AG10803 (cell line): ENCODE results near the gene DNASE1L2.
"Not testable (repeated sequence)": the region's sequence is repeated elsewhere in the genome, so short reads cannot be mapped to it uniquely, and the experiment has no call there.

Experiments
- DNase-seq: peaks from one replicate; pipeline ENCODE4 v3.0.0; 2010; ENCODE audit warnings: low read depth
- H3K4me3 ChIP-seq: 2 replicates; pipeline ENCODE4 v1.5.1; 2011; ENCODE audit warnings: mild to moderate bottlenecking, low read length, control low read depth
- TF ChIP-seq, protein P1 (sequence below): conservative IDR thresholded peaks from 2 replicates; pipeline ENCODE4 v1.5.1; 2011; ENCODE audit warnings: mild to moderate bottlenecking, low read length, control low read depth, inconsistent platforms

Gene DNASE1L2

DNA sequence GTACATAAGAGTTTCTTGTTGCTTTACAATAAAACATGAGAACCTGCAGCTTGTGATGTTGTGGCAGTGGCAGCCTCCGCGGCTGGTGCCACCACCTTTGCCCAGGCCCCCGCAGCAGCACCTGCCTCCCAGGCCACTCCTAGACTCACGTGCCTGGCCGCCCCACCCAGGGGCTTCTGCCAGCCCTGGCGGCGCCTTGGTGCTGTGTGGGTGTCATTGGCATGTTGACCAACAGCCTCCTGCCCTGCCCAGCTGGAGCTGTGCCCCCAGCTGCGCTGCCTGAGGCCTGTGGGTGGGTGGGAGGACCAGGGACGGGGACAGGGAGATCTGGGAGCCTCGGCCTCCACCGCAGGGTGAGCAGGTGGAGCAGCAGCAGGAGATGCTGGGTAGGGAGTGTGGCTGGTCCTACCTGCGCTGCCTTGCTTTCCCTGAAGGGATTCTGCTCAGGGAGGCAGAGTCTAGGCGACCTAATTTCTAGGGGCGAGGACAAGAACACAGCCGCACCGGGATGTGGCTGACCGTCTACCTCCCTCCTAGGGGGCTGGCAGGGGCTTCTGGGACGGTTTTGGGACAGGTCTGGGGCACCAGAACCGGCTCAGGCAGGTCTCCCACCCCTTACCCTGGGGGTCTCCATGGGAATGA lies 428 bp upstream of the DNASE1L2 start:
- TF ChIP-seq, protein P1, sequence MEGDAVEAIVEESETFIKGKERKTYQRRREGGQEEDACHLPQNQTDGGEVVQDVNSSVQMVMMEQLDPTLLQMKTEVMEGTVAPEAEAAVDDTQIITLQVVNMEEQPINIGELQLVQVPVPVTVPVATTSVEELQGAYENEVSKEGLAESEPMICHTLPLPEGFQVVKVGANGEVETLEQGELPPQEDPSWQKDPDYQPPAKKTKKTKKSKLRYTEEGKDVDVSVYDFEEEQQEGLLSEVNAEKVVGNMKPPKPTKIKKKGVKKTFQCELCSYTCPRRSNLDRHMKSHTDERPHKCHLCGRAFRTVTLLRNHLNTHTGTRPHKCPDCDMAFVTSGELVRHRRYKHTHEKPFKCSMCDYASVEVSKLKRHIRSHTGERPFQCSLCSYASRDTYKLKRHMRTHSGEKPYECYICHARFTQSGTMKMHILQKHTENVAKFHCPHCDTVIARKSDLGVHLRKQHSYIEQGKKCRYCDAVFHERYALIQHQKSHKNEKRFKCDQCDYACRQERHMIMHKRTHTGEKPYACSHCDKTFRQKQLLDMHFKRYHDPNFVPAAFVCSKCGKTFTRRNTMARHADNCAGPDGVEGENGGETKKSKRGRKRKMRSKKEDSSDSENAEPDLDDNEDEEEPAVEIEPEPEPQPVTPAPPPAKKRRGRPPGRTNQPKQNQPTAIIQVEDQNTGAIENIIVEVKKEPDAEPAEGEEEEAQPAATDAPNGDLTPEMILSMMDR: no peak
- no peak overlapping the region for H3K4me3 ChIP-seq
- no peak for DNase-seq

DNA sequence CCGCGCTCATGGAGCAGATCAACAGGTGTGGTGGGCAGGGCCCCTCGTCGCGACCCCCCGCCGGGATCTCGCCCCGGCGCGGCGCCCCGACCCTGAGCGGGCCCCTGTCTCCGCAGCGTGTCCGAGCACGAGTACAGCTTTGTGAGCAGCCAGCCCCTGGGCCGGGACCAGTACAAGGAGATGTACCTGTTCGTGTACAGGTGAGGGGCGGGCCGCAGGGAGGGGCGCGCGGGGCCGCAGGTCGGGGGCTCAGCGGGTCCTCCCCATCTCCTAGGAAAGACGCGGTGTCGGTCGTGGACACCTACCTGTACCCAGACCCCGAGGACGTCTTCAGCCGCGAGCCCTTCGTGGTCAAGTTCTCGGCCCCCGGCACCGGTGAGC lies 848 bp downstream of the DNASE1L2 start:
- no peak overlapping the region; the same call in 1 of the 2 replicates for H3K4me3 ChIP-seq
- no peak for DNase-seq
- TF ChIP-seq, protein P1: no peak

DNA sequence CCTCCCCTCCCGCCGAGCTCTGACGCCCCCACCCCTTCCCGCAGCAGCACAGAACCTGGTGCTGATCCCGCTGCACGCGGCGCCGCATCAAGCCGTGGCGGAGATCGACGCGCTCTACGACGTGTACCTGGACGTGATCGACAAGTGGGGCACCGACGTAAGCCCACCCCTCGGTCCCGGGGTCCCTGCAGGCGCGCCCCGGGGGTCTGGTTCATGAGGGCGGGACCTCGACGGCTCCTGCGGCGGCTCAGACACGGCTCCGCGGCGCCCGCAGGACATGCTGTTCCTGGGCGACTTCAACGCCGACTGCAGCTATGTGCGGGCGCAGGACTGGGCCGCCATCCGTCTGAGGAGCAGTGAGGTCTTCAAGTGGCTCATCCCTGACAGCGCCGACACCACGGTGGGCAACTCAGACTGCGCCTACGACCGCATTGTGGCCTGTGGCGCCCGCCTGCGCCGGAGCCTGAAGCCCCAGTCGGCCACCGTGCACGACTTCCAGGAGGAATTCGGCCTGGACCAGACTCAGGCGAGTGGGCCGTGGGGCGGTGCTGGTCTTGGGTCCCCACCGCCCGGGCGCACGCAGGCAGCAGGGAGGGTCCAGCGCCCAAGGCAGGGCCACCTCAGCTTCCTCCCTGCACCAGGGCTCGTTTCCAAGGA lies 1.4 kb downstream of the DNASE1L2 start:
- TF ChIP-seq, protein P1: no peak
- no peak overlapping the region for H3K4me3 ChIP-seq
- DNase-seq: no peak

DNA sequence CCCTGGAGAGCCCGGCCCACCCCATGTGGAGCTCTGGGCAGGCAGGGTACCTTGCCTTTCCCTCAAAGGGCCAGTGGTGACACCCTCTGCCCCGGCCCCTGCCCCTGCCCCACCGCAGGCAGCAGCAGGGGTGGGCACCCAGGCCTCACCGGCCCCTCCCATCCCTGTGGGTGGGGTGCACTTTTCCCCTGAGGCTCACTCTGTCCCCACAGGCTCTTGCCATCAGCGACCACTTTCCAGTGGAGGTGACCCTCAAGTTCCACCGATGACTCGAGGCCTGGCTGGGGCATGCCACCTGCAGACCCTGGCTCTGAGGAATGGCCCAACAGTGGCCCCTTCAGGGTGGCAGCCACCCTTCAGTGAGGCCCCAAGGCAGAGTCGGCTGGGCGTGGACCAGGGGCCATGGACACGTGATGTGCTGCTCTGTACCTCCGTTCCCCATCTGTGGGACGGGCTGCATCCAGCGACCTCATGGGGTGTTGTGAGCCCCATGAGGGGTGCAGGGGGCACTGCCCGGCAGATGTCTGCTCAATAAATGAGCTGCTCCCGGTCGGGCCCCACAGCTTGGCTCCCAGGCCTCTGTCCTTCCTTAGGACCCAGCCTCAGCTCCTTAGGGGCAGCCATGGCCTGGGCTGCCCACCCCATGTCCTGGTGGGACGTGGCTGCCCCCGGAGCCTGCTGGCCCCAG lies 2.0 kb downstream of the DNASE1L2 start:
- TF ChIP-seq, protein P1: no peak
- no peak overlapping the region for H3K4me3 ChIP-seq
- no peak for DNase-seq

DNA sequence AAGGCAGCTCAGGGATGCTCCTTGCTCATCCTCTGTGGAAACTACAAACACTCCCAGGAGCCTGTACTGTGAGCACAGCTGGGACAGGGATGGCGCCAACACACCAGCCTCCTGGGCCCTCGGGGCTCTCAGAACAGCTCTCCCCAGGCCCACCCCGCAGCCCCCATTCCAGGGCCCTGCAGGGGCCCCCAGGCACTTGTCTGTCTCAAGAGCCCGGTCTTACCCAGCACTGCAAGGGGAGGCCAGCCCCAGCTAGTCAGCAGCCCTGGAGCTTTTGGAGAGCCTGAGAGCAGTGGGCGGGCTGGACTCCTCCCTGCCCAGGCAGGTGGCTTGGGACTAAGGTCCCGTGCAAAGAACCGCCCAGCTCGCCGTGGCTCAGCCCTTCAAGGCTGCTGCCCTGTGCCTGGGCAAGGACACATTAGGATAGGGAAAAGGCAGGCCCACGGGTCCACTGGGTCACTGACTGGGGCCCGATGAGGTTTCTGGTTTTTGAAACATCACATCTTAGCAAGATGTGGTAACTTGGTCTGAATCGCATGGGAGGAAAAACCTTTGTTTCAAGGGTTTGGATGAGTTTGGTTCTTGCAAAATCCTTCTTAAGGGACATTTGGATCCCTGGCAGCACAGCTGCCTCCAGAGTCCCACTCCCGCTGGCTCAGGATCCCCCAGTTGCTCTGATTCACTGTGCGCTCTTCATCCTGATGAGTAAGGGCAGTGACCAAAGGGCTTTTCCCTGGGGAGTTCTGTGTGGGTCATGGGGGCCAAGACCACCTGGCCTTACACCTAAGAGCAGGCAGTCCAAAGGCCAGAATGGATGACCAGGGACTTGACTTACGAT lies 2.8 kb downstream of the DNASE1L2 start:
- TF ChIP-seq, protein P1: no peak
- no peak for DNase-seq
- no peak overlapping the region for H3K4me3 ChIP-seq

DNA sequence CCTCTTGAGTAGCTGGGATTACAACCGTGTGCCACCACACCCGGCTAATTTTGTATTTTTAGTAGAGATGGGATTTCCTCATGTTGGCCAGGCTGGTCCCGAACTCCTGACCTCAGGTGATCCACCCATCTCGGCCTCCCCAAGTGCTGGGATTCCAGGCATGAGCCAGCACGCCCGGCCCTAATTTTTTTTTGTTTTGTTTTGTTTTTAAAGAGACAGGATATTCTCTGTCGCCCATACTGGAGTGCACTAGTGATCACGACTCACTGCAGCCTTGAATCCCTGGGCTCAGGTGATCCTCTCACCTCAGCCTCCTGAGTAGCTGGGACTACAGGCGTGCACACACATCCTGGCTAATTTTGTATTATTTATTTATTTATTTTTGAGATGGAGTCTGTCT lies 4.1 kb downstream of the DNASE1L2 start:
- not testable (repeated sequence) for H3K4me3 ChIP-seq, DNase-seq

DNA sequence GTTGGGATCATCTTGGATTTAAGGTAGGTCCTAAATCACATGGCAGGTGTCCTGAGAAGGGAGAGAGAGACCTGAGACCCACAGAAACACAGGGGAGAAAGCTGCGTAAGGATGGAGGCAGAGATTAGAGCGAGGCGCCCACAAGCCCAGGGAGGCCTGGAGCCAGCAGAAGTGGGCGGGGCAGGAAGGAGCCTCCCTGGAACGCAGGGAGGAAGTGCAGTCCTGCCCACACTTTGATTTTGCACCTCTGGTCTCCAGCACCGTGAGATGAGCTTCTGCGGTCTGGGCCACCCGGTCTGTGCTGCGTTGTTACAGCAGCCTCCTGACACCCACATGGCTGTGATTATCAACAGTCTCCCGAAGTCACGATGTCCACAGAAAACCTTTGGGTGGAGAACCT lies 6.4 kb downstream of the DNASE1L2 start:
- no peak for DNase-seq
- no peak overlapping the region for H3K4me3 ChIP-seq
- TF ChIP-seq, protein P1: no peak
